Erythroblast (primary cell): ENCODE data around the gene SV2C.
"Not testable (repeated sequence)": the region's sequence is repeated elsewhere in the genome, so short reads cannot be mapped to it uniquely, and the experiment has no call there.

ENCODE experiments used
- DNase-seq, 2 experiments: peaks; one replicate each; lab custom pipeline; 2025; lab: John Stamatoyannopoulos, UW
- GATA1 ChIP-seq: IDR thresholded peaks from 2 replicates; pipeline ENCODE4 v1.6.1; 2011; ENCODE audit warnings: low read depth, mild to moderate bottlenecking, control low read depth, low read length, moderate library complexity
- POLR2A ChIP-seq: IDR thresholded peaks from 2 replicates; pipeline ENCODE4 v1.6.1; 2011; ENCODE audit warnings: mild to moderate bottlenecking, low read length

Gene SV2C

GRCh38 chr5:76082772-76083554 is at the start of gene SV2C:
Gene SV2C, plus strand, starts transcription at chr5:76083383. Its CDS starts 48,368 bp downstream, at chr5:76131751.
- DNase-seq: peak in 1 of 2 experiments; percentile 3
- TF ChIP-seq POLR2A (no peak), GATA1 (no peak)

DNA sequence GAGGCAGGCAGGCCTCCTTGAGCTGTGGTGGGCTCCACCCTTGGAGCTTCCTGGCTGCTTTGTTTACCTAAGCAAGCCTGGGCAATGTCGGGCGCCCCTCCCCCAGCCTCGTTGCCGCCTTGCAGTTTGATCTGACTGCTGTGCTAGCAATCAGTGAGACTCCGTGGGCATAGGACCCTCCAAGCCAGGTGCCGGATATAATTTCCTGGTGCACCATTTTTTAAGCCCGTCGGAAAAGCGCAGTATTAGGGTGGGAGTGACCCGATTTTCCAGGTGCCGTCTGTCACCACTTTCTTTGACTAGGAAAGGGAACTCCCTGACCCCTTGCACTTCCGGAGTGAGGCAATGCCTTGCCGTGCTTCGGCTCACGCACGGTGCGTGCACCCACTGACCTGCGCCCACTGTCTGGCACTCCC is 45.4 kb upstream of the SV2C start:
- not testable (repeated sequence) for DNase-seq

DNA sequence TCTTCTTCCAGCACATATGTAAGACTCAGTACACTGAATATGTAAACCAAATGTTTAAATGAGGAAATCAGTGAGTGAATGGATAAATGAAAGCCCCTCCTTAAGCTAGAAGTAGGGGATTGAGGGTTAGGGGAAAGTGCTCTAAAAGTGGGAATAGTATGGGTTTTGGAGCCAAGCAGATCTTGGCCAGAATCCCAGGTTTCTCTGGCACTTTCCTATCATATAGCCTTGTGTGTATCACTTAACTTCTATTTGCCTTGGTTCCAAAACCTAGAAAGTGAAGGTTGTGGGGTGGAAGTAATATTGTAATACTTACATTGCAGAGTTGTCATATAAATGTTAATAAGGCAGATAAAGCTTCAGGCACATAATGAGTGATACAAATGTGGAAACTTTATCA is 45.0 kb upstream of the SV2C start:
- DNase-seq: no peak
- TF ChIP-seq GATA1: no peak
- no peak for TF ChIP-seq POLR2A

GRCh38 chr5:76040806-76041205 is 42.4 kb upstream of the SV2C start:
- DNase-seq: no peak
- TF ChIP-seq GATA1 (no peak), POLR2A (no peak)

DNA sequence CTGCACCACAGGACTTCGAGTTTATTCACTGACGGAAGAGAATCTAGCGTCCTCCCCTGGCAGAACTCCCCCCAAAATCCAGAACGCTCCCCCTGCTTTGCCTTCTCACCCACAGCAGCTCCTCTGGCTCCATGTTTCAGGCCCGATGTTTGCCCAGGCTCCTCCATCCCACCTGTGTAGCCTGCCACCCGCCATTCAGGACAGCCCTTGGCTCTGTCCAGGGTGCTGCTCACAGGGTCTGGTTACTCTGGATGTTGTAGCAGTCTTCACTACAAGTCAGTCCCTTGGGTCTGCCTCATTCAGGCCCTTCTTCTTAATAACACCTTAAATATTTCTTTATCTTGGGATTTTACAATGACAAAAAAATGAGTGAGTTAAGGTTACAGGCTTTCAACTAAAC is 41.3 kb upstream of the SV2C start:
- no peak for TF ChIP-seq GATA1
- DNase-seq: no peak

GRCh38 chr5:76046741-76047140 is 36.4 kb upstream of the SV2C start:
- TF ChIP-seq GATA1 (no peak), POLR2A (no peak)

DNA sequence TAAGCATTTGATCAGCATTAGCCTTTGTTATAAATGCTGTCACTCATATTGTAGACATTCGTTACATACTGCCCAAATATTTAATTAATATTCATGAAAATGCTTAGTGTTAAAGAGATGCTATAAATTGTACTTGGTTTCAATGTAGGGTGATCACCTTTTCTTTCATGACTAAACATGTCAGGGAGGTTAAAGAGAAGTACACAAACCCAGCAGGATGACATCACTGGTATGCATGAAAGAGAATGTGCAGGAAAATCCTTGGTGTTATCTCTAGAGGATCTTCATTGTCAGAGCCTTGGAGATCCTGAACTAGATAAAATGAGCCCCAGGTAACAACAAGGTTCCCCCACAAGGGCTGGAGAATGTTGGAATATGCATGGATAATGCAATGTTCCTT is 33.0 kb upstream of the SV2C start:
- no peak for TF ChIP-seq POLR2A
- no peak for TF ChIP-seq GATA1
- no peak for DNase-seq

More at GRCh38 chr5:76046741-76047140, 36.4 kb upstream of the SV2C start:
- no peak for DNase-seq

DNA sequence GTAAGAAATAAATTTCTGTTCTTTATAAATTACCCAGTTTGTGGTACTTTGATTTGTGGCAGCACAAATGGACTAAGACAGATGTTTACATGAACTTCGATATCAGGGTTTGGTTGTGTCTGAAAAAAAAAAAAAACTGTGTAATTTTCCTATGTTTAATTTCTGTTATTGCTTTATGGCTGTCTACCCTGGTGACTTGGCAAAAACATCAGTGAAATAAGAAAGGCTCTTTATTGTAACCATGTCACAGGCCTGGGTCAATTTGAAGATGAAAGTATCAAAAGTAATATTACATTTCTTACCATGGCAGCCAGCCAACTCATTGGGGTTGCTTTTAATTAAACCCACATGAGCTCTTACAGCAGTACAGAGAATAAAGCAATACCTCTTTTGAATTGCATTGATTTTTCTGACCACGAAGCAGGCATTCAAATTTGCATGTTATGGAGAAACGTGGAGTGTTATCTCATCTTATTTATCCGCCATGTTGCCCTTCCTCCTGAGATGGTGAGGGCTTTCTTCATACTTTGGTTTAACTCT is 20.6 kb upstream of the SV2C start:
- DNase-seq: no peak
- TF ChIP-seq GATA1: no peak
- TF ChIP-seq POLR2A: no peak

- DNase-seq: no peak
- TF ChIP-seq POLR2A (no peak), GATA1 (no peak)
Measured at GRCh38 chr5:76065258-76065657, 17.9 kb upstream of the SV2C start.

GRCh38 chr5:76069061-76069735 is 14.0 kb upstream of the SV2C start:
- TF ChIP-seq POLR2A (no peak), GATA1 (no peak)
- no peak for DNase-seq

GRCh38 chr5:76074487-76075065 is 8.6 kb upstream of the SV2C start:
- TF ChIP-seq POLR2A (no peak), GATA1 (no peak)
- peak; percentile 3 to 28 for DNase-seq

- DNase-seq: no peak
- no peak for TF ChIP-seq POLR2A
- no peak for TF ChIP-seq GATA1
Measured at GRCh38 chr5:76081811-76082771, 1.1 kb upstream of the SV2C start.
